GM12892 (cell line): Measurements from ENCODE around the gene SETX.

Source experiments
- DNase-seq: peaks from one replicate; pipeline ENCODE4 v3.0.0; 2011; ENCODE audit not compliant: insufficient read length
- FAIRE-seq: peaks from 2 replicates; lab custom pipeline; 2011; peaks lifted over from hg19 to GRCh38; lab: Jason Lieb, UNC
- POLR2A ChIP-seq: IDR thresholded peaks from 2 replicates; pipeline ENCODE4 v1.6.1; 2011; ENCODE audit warnings: low read depth, low read length, control low read depth
- POLR2AphosphoS5 ChIP-seq: IDR thresholded peaks from 2 replicates; pipeline ENCODE4 v1.6.1; 2011; ENCODE audit warnings: low read depth, low read length, control low read depth
- TAF1 ChIP-seq: IDR thresholded peaks from 2 replicates; pipeline ENCODE4 v1.6.1; 2011; ENCODE audit warnings: low read depth, mild to moderate bottlenecking, control low read depth, low read length, borderline replicate concordance

SETX gene

GRCh38 chr9:132346177-132346576 is 8.6 kb downstream of the SETX start:
- DNase-seq: no peak
- FAIRE-seq: no peak
- no peak for TF ChIP-seq POLR2AphosphoS5
- no peak for TF ChIP-seq TAF1
- no peak for TF ChIP-seq POLR2A

GRCh38 chr9:132341177-132341840 is 13.5 kb downstream of the SETX start:
- DNase-seq (no peak), FAIRE-seq (no peak)
- TF ChIP-seq POLR2A: no peak
- TF ChIP-seq POLR2AphosphoS5: no peak
- TF ChIP-seq TAF1: no peak

DNA sequence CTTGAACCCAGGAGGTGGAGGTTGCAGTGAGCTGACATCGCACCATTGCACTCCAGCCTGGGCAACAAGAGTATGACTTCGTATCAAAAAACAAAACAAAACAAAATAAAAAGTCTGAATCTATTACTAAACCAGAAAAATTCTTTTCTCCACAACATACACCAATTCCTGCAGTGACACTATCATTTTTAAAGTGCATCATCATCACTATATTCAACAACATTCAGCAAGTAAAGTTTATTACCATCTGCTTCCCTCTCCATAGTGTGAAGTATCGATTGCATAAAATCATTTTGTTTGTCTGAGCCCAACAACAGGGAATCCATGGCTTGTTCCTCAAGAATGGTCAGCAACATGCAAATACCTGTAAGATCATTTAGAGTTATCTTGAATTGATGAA is 20.4 kb downstream of the SETX start:
- no peak for TF ChIP-seq POLR2A
- TF ChIP-seq TAF1: no peak
- TF ChIP-seq POLR2AphosphoS5: no peak
- FAIRE-seq: no peak
- no peak for DNase-seq

DNA sequence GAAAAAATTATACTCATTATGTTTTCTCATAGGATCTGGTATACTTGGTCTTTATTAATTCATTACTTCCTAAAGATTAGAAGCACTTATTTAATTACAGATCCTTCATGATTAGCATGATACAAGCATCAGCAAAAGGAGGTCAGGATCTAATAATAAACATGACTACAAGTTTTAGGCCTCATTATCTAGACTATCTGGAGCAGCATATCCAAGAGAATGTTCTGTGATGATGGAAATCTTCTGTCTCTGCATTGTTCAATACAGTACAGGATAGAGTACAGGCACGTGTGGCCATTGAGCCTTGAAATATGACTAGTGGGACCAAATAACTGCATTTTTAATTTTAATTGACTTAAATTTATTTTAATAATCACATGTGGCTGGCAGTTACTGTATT is 21.2 kb downstream of the SETX start:
- FAIRE-seq (no peak), DNase-seq (no peak)
- TF ChIP-seq TAF1 (no peak), POLR2AphosphoS5 (no peak), POLR2A (no peak)

DNA sequence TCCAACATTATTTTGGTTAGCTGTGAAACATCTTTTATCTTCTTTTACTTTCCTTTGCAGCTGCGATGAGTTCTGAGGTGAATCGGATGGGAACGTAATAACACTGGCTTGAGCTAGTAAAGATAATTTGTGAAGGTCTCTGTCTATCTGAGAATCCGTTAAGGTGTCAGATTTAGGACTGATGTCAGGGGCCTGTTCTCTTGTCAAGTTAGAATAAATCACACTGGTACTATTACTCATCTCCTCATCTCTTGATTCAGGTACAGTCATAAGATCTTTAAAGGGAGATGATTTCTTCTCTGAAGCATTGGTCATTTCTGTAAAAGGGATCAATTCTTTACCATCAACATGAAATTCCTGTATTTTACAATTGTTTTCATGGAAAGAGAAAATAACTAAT is 26.2 kb downstream of the SETX start:
- DNase-seq (no peak), FAIRE-seq (no peak)
- no peak for TF ChIP-seq POLR2AphosphoS5
- TF ChIP-seq POLR2A: no peak
- no peak for TF ChIP-seq TAF1

- no peak for FAIRE-seq
- TF ChIP-seq POLR2A (no peak), TAF1 (no peak), POLR2AphosphoS5 (no peak)
These were observed 27.2 kb downstream of the SETX start for GRCh38 chr9:132327537-132327936.

DNA sequence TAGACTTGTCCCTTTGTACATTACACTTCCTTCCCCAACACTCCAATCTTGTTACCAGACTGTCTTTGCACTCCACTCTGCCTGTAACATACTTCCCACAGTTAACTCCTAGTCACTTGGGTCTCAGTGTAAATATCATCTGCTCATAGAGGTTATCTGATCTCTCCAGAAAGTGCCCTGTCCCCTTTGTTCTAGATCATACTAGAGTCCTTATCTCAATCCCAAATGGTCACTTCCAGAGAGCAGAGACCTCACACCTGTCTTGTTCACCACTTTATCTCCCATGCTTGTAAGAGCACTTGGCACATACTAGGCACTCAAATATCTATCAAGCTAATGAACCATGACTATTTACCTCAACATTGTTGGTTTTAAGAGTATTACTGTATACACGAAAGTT is 30.4 kb downstream of the SETX start:
- peak; percentile 40 for FAIRE-seq
- TF ChIP-seq TAF1: no peak
- no peak for TF ChIP-seq POLR2A
- TF ChIP-seq POLR2AphosphoS5: no peak

More at GRCh38 chr9:132327537-132327936, 27.2 kb downstream of the SETX start:
- no peak for DNase-seq

DNA sequence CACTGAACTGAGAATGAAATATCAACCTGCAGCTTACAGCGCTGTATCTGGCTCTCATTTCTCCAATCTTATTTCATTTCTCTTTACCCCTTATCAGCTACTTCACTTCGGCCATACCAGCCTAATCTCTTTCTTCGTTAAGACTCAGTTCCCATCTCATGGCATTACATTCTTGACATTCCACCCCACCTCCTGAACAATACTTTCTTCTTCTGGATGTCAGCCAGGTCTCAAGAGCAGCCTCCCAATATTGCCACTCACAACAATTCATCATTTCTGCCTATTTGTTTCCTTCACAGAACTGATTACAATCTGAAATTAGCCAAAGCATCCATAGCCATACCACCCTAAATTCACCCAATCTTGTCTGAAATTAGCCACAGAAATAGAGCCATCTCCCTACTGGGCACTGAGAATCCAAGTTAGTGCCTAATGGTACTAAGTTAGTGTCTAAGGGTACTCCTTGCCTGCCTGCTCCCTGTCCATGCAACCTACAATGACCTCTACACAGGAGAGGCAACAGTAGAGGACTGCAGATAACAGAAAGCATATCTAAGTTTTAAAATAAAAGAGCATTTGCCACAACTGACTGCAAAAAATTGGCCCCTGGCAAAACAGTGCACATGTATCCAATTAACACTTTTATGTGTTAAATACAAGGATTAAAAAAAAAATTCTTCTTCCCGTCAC is 35.2 kb downstream of the SETX start:
- FAIRE-seq: no peak
- DNase-seq: no peak
- no peak for TF ChIP-seq POLR2AphosphoS5
- no peak for TF ChIP-seq POLR2A
- TF ChIP-seq TAF1: no peak

More for the DNA sequence above, 30.4 kb downstream of the SETX start:
- no peak for DNase-seq

DNA sequence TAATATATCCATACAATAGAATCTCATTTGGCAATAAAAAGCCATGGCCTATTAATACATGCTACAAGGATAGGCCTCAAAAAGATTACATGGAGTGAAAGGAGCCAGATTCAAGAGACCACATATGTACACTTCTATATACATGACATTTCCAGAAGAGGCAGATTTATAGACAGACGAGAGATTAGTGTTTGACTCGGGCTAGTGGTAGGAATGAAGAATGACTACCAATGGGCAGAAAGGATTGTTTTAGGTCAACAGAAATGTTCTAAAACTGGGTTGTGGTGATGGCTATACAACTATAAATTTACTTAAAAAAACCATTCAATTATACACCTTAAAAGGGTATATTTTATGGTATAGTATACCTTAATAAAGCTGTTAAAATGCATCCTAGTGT is 41.9 kb downstream of the SETX start:
- DNase-seq: no peak
- TF ChIP-seq TAF1 (no peak), POLR2A (no peak), POLR2AphosphoS5 (no peak)

DNA sequence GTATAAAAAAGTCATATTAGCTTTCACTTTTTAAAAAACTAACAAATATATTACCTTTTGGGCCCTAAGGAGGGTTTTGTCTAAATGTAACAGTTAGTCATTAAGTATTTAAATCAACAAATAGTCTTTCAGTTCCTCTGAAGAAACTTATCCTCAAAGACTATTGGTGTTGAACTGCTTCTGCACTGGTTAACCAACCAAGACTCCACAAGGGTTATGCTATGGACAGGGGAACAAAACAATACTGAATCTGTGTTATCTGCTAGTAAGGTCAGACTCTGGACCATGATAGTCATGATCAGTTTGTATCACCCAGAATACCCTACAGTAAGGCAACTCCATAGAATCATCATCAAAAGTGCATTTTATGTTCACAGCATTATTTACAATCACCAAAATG is 42.4 kb downstream of the SETX start:
- FAIRE-seq (no peak), DNase-seq (no peak)
- TF ChIP-seq TAF1 (no peak), POLR2AphosphoS5 (no peak), POLR2A (no peak)

More for the DNA sequence above, 41.9 kb downstream of the SETX start:
- no peak for FAIRE-seq

DNA sequence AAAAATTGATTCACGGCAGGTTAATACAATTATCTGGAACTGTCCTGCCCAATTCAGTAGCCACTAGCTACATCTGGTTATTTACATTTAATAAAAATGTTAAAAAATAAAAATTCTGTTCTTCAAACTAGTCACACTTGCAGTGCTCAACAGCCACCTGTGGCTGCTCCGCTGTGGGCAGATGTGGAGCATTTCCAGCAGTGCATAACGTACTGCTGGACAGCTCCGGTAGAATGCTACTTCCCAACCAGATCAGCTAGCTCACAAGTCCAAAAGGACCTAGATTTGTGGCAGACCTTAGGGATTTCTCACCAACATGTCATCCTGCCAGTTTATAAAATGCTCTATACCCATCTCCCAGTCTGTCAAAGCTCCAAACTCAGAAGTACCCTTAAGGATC is 42.8 kb downstream of the SETX start:
- no peak for FAIRE-seq
- TF ChIP-seq TAF1: no peak
- TF ChIP-seq POLR2AphosphoS5: no peak
- TF ChIP-seq POLR2A: no peak
- DNase-seq: no peak

GRCh38 chr9:132309056-132309455 is 45.7 kb downstream of the SETX start:
- TF ChIP-seq POLR2AphosphoS5 (no peak), POLR2A (no peak), TAF1 (no peak)
- FAIRE-seq: no peak

DNA sequence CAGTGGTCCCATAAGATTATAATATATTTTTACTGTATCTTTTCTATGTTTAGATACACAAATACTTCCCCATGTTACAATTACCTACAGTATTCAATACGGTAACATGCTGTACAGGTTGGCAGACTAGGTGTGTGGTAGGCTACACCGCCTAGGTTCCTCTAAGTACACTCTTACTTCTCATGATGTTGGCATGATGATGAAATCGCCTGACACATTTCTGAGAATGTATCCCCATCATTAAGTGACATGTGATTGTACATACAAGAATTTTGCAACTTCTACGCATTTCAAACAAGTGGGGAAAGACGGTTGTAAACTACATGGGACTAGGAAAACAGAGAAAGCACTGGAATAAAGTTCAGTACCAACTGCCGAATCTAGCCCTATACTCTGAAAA is 53.3 kb downstream of the SETX start:
- no peak for DNase-seq
- no peak for FAIRE-seq
- TF ChIP-seq POLR2AphosphoS5 (no peak), TAF1 (no peak), POLR2A (no peak)

More at GRCh38 chr9:132309056-132309455, 45.7 kb downstream of the SETX start:
- DNase-seq: no peak
